GM19467 (cell line): ENCODE measurements around the gene CNPY1.
"Not testable (repeated sequence)": the region's sequence is repeated elsewhere in the genome, so short reads cannot be mapped to it uniquely, and the experiment has no call there.

Experiments
- ATAC-seq: cut with Tn5 transposase; IDR thresholded peaks from one replicate; pipeline ENCODE4 v1.9.1; 2021; ENCODE audit warnings: mild to moderate bottlenecking, moderate library complexity; ENCODE audit not compliant: unreplicated experiment

The CNPY1 gene

GRCh38 chr7:155534691-155535090, 11.7 kb downstream of the CNPY1 start:
- no peak for ATAC-seq

GRCh38 chr7:155533827-155534690, 12.3 kb downstream of the CNPY1 start:
- no peak for ATAC-seq

- no peak for ATAC-seq
These were observed 13.1 kb downstream of the CNPY1 start for GRCh38 chr7:155533120-155533826.

- ATAC-seq = no peak
These were observed 13.6 kb downstream of the CNPY1 start for GRCh38 chr7:155532792-155533119.

- no peak for ATAC-seq
These were observed 14.7 kb downstream of the CNPY1 start for GRCh38 chr7:155531681-155532080.

- ATAC-seq = no peak
These were observed 15.8 kb downstream of the CNPY1 start for GRCh38 chr7:155530601-155531000.

GRCh38 chr7:155529845-155530244, 16.5 kb downstream of the CNPY1 start:
- no peak for ATAC-seq

- ATAC-seq = no peak
These were observed 17.0 kb downstream of the CNPY1 start for GRCh38 chr7:155529346-155529745.

- ATAC-seq = no peak
These were observed 18.7 kb downstream of the CNPY1 start for GRCh38 chr7:155527664-155528063.

GRCh38 chr7:155526225-155526624, 20.1 kb downstream of the CNPY1 start:
- no peak for ATAC-seq

GRCh38 chr7:155524018-155524556, 22.3 kb downstream of the CNPY1 start:
- no peak for ATAC-seq

- ATAC-seq = no peak
These were observed 23.1 kb downstream of the CNPY1 start for GRCh38 chr7:155523168-155523675.

- ATAC-seq = no peak
These were observed 24.5 kb downstream of the CNPY1 start for GRCh38 chr7:155521743-155522398.

- no peak for ATAC-seq
These were observed 25.2 kb downstream of the CNPY1 start for GRCh38 chr7:155521007-155521742.

GRCh38 chr7:155520114-155520513, 26.2 kb downstream of the CNPY1 start:
- no peak for ATAC-seq

GRCh38 chr7:155519358-155519757, 27.0 kb downstream of the CNPY1 start:
- ATAC-seq = not testable (repeated sequence)

- no peak for ATAC-seq
These were observed 27.7 kb downstream of the CNPY1 start for GRCh38 chr7:155518633-155519032.

GRCh38 chr7:155517969-155518368, 28.4 kb downstream of the CNPY1 start:
- ATAC-seq = no peak

- no peak for ATAC-seq
These were observed 28.9 kb downstream of the CNPY1 start for GRCh38 chr7:155517452-155517851.

- no peak for ATAC-seq
These were observed 29.9 kb downstream of the CNPY1 start for GRCh38 chr7:155516466-155516865.

- no peak for ATAC-seq
These were observed 31.0 kb downstream of the CNPY1 start for GRCh38 chr7:155515318-155515717.
